IMR-90 (cell line): ENCODE data around the gene IL23R. TPM values are rescaled to one million over a fixed set of nuclear protein-coding genes. Genes with fewer than 3 reads are reported as not detected.

Experiments used
- ATAC-seq: fragments of 200-7000 bp; cut with Tn5 transposase; 2 replicates; pipeline ENCODE4 v1.9.1; 2020; ENCODE audit warnings: low read depth, mild to moderate bottlenecking, moderate library complexity
- BruUV-seq: library from RNA; stranded (reverse); fragments of 400-500 nt; replicated peaks from 2 replicates; lab custom pipeline; 2021; lab: Mats Ljungman, UMichigan
- CTCF ChIA-PET: fragments of 300-600 bp; formaldehyde crosslinking; extraction: SDS; loops from one replicate; lab custom pipeline; 2021; ENCODE audit warnings: antibody characterized with exemption; lab: Yijun Ruan, JAX
- POLR2A ChIA-PET: fragments of 300-600 bp; sonication (Branson Sonifier 250); formaldehyde crosslinking; loops from one replicate; lab custom pipeline; 2022; ENCODE audit warnings: antibody characterized with exemption; ENCODE audit not compliant: unreplicated experiment; lab: Charles Lee
- DNase-seq: peaks from one replicate; pipeline ENCODE4 v3.0.0; 2013
- H2AFZ ChIP-seq: replicated peaks from 2 replicates; pipeline ENCODE3; 2013; ENCODE audit warnings: low read length, mild to moderate bottlenecking; ENCODE audit not compliant: poor library complexity
- H2AK5ac ChIP-seq: 2 replicates; pipeline ENCODE4 v1.6.1; 2013; ENCODE audit warnings: low read depth, low read length, inconsistent platforms
- H2AK9ac ChIP-seq: replicated peaks from 2 replicates; pipeline ENCODE3; 2013; ENCODE audit warnings: mild to moderate bottlenecking, low read depth, low read length, moderate library complexity; ENCODE audit not compliant: poor library complexity
- H2BK120ac ChIP-seq: 2 replicates; pipeline ENCODE4 v1.6.1; 2013; ENCODE audit warnings: low read depth, low read length, inconsistent platforms
- H2BK15ac ChIP-seq: 3 replicates; pipeline ENCODE4 v1.6.1; 2013; ENCODE audit warnings: low read depth, low read length, inconsistent platforms
- H2BK20ac ChIP-seq: 2 replicates; pipeline ENCODE4 v1.6.1; 2013; ENCODE audit warnings: low read depth, mild to moderate bottlenecking, inconsistent platforms, low read length, moderate library complexity
- H2BK5ac ChIP-seq: 2 replicates; pipeline ENCODE4 v1.6.1; 2013; ENCODE audit warnings: mild to moderate bottlenecking, low read depth, low read length, inconsistent platforms; ENCODE audit not compliant: poor library complexity, severe bottlenecking
- H3K14ac ChIP-seq: replicated peaks from 2 replicates; pipeline ENCODE4 v1.6.1; 2013; ENCODE audit warnings: low read depth, low read length, inconsistent platforms
- H3K18ac ChIP-seq: 2 replicates; pipeline ENCODE4 v1.6.1; 2013; ENCODE audit warnings: low read depth, low read length, control low read depth
- H3K23ac ChIP-seq: 2 replicates; pipeline ENCODE4 v1.6.1; 2013; ENCODE audit warnings: low read depth, low read length, inconsistent platforms
- H3K27ac ChIP-seq: 2 replicates; pipeline ENCODE4 v1.5.1; 2013; ENCODE audit warnings: mild to moderate bottlenecking, control low read depth, low read length; ENCODE audit not compliant: insufficient read depth
- H3K27me3 ChIP-seq: 2 replicates; pipeline ENCODE4 v1.6.1; 2013; ENCODE audit warnings: low read length; ENCODE audit not compliant: control insufficient read depth, insufficient read depth
- H3K36me3 ChIP-seq: 2 replicates; pipeline ENCODE4 v1.6.1; 2013; ENCODE audit warnings: low read length, mixed read lengths; ENCODE audit not compliant: control insufficient read depth, insufficient read depth
- H3K4ac ChIP-seq: 2 replicates; pipeline ENCODE4 v1.6.1; 2013; ENCODE audit warnings: low read depth, low read length, inconsistent platforms
- H3K4me1 ChIP-seq: 2 replicates; pipeline ENCODE4 v1.6.1; 2013; ENCODE audit warnings: low read length, mixed read lengths; ENCODE audit not compliant: control insufficient read depth, insufficient read depth
- H3K4me2 ChIP-seq: 2 replicates; pipeline ENCODE4 v1.6.1; 2013; ENCODE audit warnings: low read depth, mild to moderate bottlenecking, control low read depth, low read length, moderate library complexity
- H3K4me3 ChIP-seq: 2 replicates; pipeline ENCODE4 v1.5.1; 2013; ENCODE audit warnings: low read depth, mild to moderate bottlenecking, control low read depth, low read length, moderate library complexity; ENCODE audit not compliant: insufficient read depth
- H3K56ac ChIP-seq: 2 replicates; pipeline ENCODE4 v1.6.1; 2013; ENCODE audit warnings: low read length, inconsistent platforms; ENCODE audit not compliant: insufficient read depth; ENCODE audit errors: extremely low read depth
- H3K79me1 ChIP-seq, 2 experiments: 2 replicates each; pipeline ENCODE4 v1.6.1; 2013; ENCODE audit warnings: low read length in 2 of 2, inconsistent platforms in 1 of 2, low read depth in 1 of 2
- H3K9ac ChIP-seq: 2 replicates; pipeline ENCODE4 v1.6.1; 2013; ENCODE audit warnings: low read depth, low read length, control low read depth
- H3K9me1 ChIP-seq: 2 replicates; pipeline ENCODE4 v1.6.1; 2013; ENCODE audit warnings: low read length, inconsistent platforms; ENCODE audit not compliant: insufficient read depth
- H3K9me3 ChIP-seq: 2 replicates; pipeline ENCODE4 v1.6.1; 2013; ENCODE audit warnings: low read length; ENCODE audit not compliant: control insufficient read depth, insufficient read depth
- H4K20me1 ChIP-seq: 2 replicates; pipeline ENCODE4 v1.6.1; 2013; ENCODE audit warnings: low read length, inconsistent platforms; ENCODE audit not compliant: insufficient read depth
- H4K5ac ChIP-seq: 2 replicates; pipeline ENCODE4 v1.6.1; 2013; ENCODE audit warnings: mild to moderate bottlenecking, low read depth, low read length, control low read depth
- H4K8ac ChIP-seq, 2 experiments: 2 replicates each; pipeline ENCODE4 v1.6.1; 2013; ENCODE audit warnings: low read depth in 2 of 2, low read length in 2 of 2, control low read depth in 1 of 2, inconsistent platforms in 1 of 2
- H4K91ac ChIP-seq: 2 replicates; pipeline ENCODE4 v1.6.1; 2013; ENCODE audit warnings: low read depth, low read length, inconsistent platforms; ENCODE audit not compliant: insufficient read depth
- CEBPB ChIP-seq: IDR thresholded peaks from 2 replicates; pipeline ENCODE4 v1.6.1; 2012; ENCODE audit warnings: low read depth, low read length, improper control_type of control experiment
- dilution Hi-C: fragments of 300-500 bp; cut with HindIII; formaldehyde crosslinking; loops from one replicate; pipeline ENCODE4 v1.14.3; 2018; ENCODE audit warnings: low sequenced_read_pairs; ENCODE audit not compliant: unreplicated experiment
- in situ Hi-C: fragments of 300-500 bp; cut with MboI; formaldehyde crosslinking; loops from 3 replicates; pipeline ENCODE4 v1.14.3; 2019; ENCODE audit warnings: low sequenced_read_pairs, inconsistent platforms, mixed read lengths
- intact Hi-C: fragments of 100-400 bp; cut with micrococcal nuclease; formaldehyde crosslinking; loops from 2 replicates; pipeline ENCODE4 v1.10.0; 2022
- polyA plus RNA-seq, 3 experiments: library from polyadenylated mRNA; depleted of rRNA; stranded (reverse); fragments of >200 nt; gene quantifications; 2 replicates each; pipeline ENCODE4 v1.2.3, GENCODE V29; 2012; ENCODE audit warnings: low replicate concordance in 1 of 3
- total RNA-seq: library from RNA; depleted of rRNA; stranded (reverse); fragments of >200 nt; gene quantifications from 2 replicates; pipeline ENCODE4 v1.2.3, GENCODE V29; 2012

Gene IL23R
- total and polyA plus RNA-seq, 2 of the 4 experiments (the other 2 are of a cell fraction), result not detected

- ChIA-PET POLR2A (no interaction called here), CTCF (no interaction called here)
These were observed 62.5 kb downstream of the IL23R start for GRCh38 chr1:67228791-67229190.

More at GRCh38 chr1:67228791-67229190, 62.5 kb downstream of the IL23R start:
- DNase-seq (no peak), ATAC-seq (no peak)
- Histone ChIP-seq H2BK20ac (no peak overlapping the region), H4K91ac (no peak overlapping the region), H2AFZ (no peak overlapping the region), H2AK9ac (no peak overlapping the region), H3K56ac (no peak overlapping the region), H2BK5ac (no peak overlapping the region), H3K9me3 (no peaks in the 10 kb centered on the region), H2AK5ac (no peak overlapping the region), H3K9ac (no peak overlapping the region), H3K4me2 (no peak overlapping the region), H3K79me1 (no peaks in the 10 kb centered on the region), H3K27ac (no peak overlapping the region), H3K14ac (no peak overlapping the region), H3K4me3 (no peak overlapping the region), H3K27me3 (peaks cover 5% of the 10 kb centered on the region; the same call in 1 of the 2 replicates), H3K36me3 (no peaks in the 10 kb centered on the region), H4K20me1 (no peaks in the 10 kb centered on the region), H3K9me1 (no peaks in the 10 kb centered on the region), H3K4ac (no peak overlapping the region), H4K8ac (no peak overlapping the region), H2BK120ac (no peak overlapping the region), H3K18ac (no peak overlapping the region), H3K23ac (no peak overlapping the region), H4K5ac (no peak overlapping the region), H3K4me1 (no peaks in the 10 kb centered on the region), H2BK15ac (no peak overlapping the region)
- dilution Hi-C loops (no loop called here), intact Hi-C loops (no loop called here), in situ Hi-C loops (no loop called here)
- BruUV-seq, result no TSS peak
- TF ChIP-seq CEBPB, result no peak
